ENCODE results near the gene ATP6V0A1. TPM values are rescaled to one million over a fixed set of nuclear protein-coding genes. Genes with fewer than 3 reads are reported as not detected.
A peak's percentile ranks its signal among the peaks of the same experiment; 100 is the strongest.

The ATP6V0A1 gene
- total RNA-seq, 4 donors from 2014 or later: 91.8 to 313 (median 115) TPM

GRCh38 chr17:42531455-42532354 lies 73.0 kb downstream of the ATP6V0A1 start:
- Histone ChIP-seq H3K4me1 (peaks cover 16 to 47% (median 30%) of the 10 kb centered on the region in 4 donors), H3K27me3 (no peaks in the 10 kb centered on the region), H3K4me3 (peak overlapping the region; percentile 13 to 62 (median 42)), H3K9me3 (no peaks in the 10 kb centered on the region), H3K27ac (peak overlapping the region; percentile 83 to 92 (median 90)), H3K36me3 (no peaks in the 10 kb centered on the region)
- intact Hi-C loops (cut with DNase I; ENCODE audit: low total_unique reads) (no loop called here), in situ Hi-C loops (cut with MboI; ENCODE audit: low pct_ligation_motif_present in 1 of 4, low pct_unique_long_range_greater_than_20kb in 1 of 4, low sequenced_read_pairs in 3 of 4) (no loop called here)
- 19 to 25% methylated on average over 10 to 32 of the region's 60 CpGs for WGBS, 2 donors (ENCODE audit: low coverage in 1 of 2)
- DNase-seq: peak; percentile 76
- no peak for TF ChIP-seq POLR2A (IDR thresholded peaks at IDR 0.05)
- no peak for TF ChIP-seq EP300 (IDR thresholded peaks at IDR 0.05; ENCODE audit: low read depth)
- TF ChIP-seq CTCF (IDR thresholded peaks at IDR 0.05): peak; percentile 36 to 58 (median 48)
- TF ChIP-seq POLR2AphosphoS5 (IDR thresholded peaks at IDR 0.05): peak in 1 of 3 donors; percentile 54

GRCh38 chr17:42535155-42536047 lies 76.7 kb downstream of the ATP6V0A1 start:
- no peak for DNase-seq
- TF ChIP-seq CTCF (IDR thresholded peaks at IDR 0.05): no peak
- TF ChIP-seq POLR2A (IDR thresholded peaks at IDR 0.05): no peak
- TF ChIP-seq EP300 (IDR thresholded peaks at IDR 0.05; ENCODE audit: low read depth): no peak
- TF ChIP-seq POLR2AphosphoS5 (IDR thresholded peaks at IDR 0.05): no peak
- Histone ChIP-seq H3K9me3 (no peaks in the 10 kb centered on the region), H3K4me1 (peaks cover 16 to 41% (median 30%) of the 10 kb centered on the region in 4 donors), H3K4me3 (peak overlapping the region; percentile 30 to 79 (median 69)), H3K27ac (peak overlapping the region; percentile 90 to 93 (median 91)), H3K27me3 (no peaks in the 10 kb centered on the region), H3K36me3 (no peaks in the 10 kb centered on the region)
- in situ Hi-C loops (cut with MboI; ENCODE audit: low pct_ligation_motif_present in 1 of 4, low pct_unique_long_range_greater_than_20kb in 1 of 4, low sequenced_read_pairs in 3 of 4) (no loop called here), intact Hi-C loops (cut with DNase I; ENCODE audit: low total_unique reads) (no loop called here)
- WGBS, 2 donors (ENCODE audit: low coverage in 1 of 2): 44 to 50% methylated on average over 15 to 26 of the region's 26 CpGs

GRCh38 chr17:42536048-42536371 lies 77.3 kb downstream of the ATP6V0A1 start, which contains the start of gene NAGLU:
Gene NAGLU (plus strand): TSS chr17:42536241. CDS start chr17:42536273, 32 bp downstream.
- Histone ChIP-seq H3K27me3 (no peaks in the 10 kb centered on the region), H3K4me3 (peak within 1 kb of the TSS; percentile 30 to 79 (median 69)), H3K36me3 (no peaks in the 10 kb centered on the region), H3K9me3 (no peaks in the 10 kb centered on the region), H3K27ac (peak within 1 kb of the TSS; percentile 90 to 93 (median 91)), H3K4me1 (peaks cover 19 to 38% (median 27%) of the 10 kb centered on the region in 4 donors)
- DNase-seq: peak; percentile 97
- 1% methylated on average over 28 of the region's 40 CpGs; no CpG with 5 or more reads in 1 of the 2 donors for WGBS, 2 donors (ENCODE audit: low coverage in 1 of 2)
- TF ChIP-seq POLR2AphosphoS5 (IDR thresholded peaks at IDR 0.05) (peak; percentile 84 to 88 (median 86)), EP300 (IDR thresholded peaks at IDR 0.05; ENCODE audit: low read depth) (no peak), POLR2A (IDR thresholded peaks at IDR 0.05) (peak; percentile 57)
- in situ Hi-C loops (cut with MboI; ENCODE audit: low pct_ligation_motif_present in 1 of 4, low pct_unique_long_range_greater_than_20kb in 1 of 4, low sequenced_read_pairs in 3 of 4) (no loop called here), intact Hi-C loops (cut with DNase I; ENCODE audit: low total_unique reads) (no loop called here)

GRCh38 chr17:42536372-42537155 lies 77.9 kb downstream of the ATP6V0A1 start:
- WGBS, 2 donors (ENCODE audit: low coverage in 1 of 2): 1% methylated on average over 44 of the region's 65 CpGs; no CpG with 5 or more reads in 1 of the 2 donors
- intact Hi-C loops (cut with DNase I; ENCODE audit: low total_unique reads): no loop called here
- TF ChIP-seq POLR2AphosphoS5 (IDR thresholded peaks at IDR 0.05) (peak in 1 of 3 donors; percentile 11), CTCF (IDR thresholded peaks at IDR 0.05) (no peak)

More at GRCh38 chr17:42536372-42537155, 77.9 kb downstream of the ATP6V0A1 start:
- Histone ChIP-seq H3K4me3 (peak overlapping the region; percentile 15 to 79 (median 69)), H3K4me1 (peaks cover 19 to 37% (median 25%) of the 10 kb centered on the region in 4 donors), H3K36me3 (no peaks in the 10 kb centered on the region), H3K9me3 (no peaks in the 10 kb centered on the region), H3K27ac (peak overlapping the region; percentile 90 to 93 (median 91)), H3K27me3 (no peaks in the 10 kb centered on the region)
- in situ Hi-C loops (cut with MboI; ENCODE audit: low pct_ligation_motif_present in 1 of 4, low pct_unique_long_range_greater_than_20kb in 1 of 4, low sequenced_read_pairs in 3 of 4): no loop called here
- DNase-seq: peak; percentile 91
